Measurements from ENCODE around the gene RAB11FIP3. TPM values are rescaled to one million over a fixed set of nuclear protein-coding genes. Genes with fewer than 3 reads are reported as not detected.

Gene RAB11FIP3
- total and polyA plus RNA-seq, 2 donors = 6.8 to 26.7 TPM

DNA sequence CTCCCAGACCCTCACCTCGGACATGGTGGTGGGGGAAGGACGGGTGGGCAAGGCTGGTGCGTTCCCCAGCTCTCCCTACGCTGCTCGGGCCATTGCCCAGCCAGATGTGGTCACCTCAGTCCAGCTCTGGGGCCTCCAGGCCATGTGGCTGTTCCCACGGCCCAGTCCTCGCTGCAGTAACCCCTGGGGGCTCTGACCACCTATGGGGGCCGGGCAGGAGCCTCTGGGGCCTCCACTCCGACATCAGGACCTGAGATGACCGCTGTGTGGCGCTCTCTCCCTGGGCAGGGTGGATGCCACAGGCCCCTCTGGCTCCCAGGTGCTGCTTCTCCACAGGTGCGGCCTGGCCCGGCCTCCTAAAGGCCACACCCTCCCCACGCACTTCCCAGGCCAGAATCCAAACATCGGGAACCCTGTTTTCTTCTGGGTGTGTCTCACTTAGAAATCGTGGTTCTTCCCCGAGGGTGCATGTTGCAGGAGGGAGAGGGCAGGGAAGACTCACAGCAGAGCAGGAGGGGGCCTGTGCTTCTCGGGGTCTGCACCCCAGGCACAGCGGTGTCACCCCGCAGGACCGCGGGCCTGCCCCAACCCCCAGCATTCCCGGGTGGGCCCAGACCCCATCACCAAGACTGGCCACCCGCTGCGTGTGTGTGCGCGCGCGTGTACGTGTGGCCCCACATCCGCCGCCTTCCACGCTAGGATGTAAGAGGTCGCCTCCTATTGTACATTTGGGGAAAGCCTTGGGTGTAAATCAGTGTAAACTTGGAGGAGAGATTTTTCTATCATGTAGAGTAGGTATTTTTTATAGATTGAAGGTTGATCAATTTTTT, 96.1 kb downstream of the RAB11FIP3 start:
- no peak for DNase-seq (ENCODE audit: low read depth in 6 of 9, low spot score in 9 of 9)
- Histone ChIP-seq H3K27me3 (ENCODE audit: control insufficient read depth in 2 of 2, insufficient read depth in 1 of 2, low read length in 1 of 2) (no peaks in the 10 kb centered on the region), H3K36me3 (ENCODE audit: control insufficient read depth in 2 of 2, insufficient read depth in 2 of 2, low read length in 1 of 2) (peaks cover 4 to 25% of the 10 kb centered on the region in 2 donors), H3K4me3 (ENCODE audit: low read length in 2 of 2) (no peak overlapping the region), H3K9me3 (ENCODE audit: control insufficient read depth in 2 of 2, insufficient read depth in 1 of 2, low read length in 1 of 2) (no peaks in the 10 kb centered on the region), H3K4me1 (ENCODE audit: control insufficient read depth in 2 of 2, insufficient read depth in 2 of 2, low read length in 2 of 2) (peaks cover 7 to 16% of the 10 kb centered on the region in 2 donors), H3K27ac (ENCODE audit: low read depth in 1 of 2, low read length in 1 of 2) (no peak overlapping the region)
- 95% methylated on average over 34 of the region's 34 CpGs for whole genome bisulfite sequencing

DNA sequence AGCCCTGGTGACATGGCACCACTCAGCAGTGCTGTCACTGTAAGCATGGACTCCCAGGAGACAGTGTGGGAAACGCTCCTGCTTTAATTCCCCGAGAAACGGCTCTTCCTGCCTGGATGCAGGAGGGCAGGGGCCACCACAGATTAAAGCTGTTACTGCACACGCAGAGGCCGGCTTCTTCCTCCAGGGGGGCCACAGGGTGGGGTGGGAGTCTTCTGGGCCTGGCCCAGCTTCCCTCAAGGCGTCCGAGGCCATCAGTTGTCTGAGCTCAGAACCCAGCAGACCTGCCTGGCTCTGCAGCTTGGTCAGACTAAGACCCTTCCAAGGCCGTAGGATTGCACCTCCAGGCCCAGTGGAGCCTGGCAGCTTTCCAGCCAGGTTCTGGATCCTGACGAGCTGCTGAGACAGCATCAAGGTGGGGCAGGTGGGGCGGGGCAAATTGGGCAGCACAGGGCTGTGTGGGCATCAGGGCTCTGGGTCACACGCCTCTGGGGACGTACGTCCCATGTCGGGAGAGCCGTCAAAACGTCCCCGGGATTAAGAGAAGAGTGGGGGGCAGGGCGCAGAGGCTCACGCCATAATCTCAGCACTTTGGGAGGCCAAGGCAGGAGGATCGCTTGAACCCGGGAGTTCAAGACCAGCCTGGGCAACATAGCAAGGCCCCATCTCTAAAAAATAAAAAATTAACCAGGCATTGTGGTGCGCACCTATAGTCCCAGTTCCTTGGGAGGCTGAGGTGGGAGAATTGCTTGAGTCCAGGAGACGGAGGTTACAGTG, 97.1 kb downstream of the RAB11FIP3 start:
- Histone ChIP-seq H3K9me3 (ENCODE audit: control insufficient read depth in 2 of 2, insufficient read depth in 1 of 2, low read length in 1 of 2) (no peaks in the 10 kb centered on the region), H3K4me3 (ENCODE audit: low read length in 2 of 2) (no peak overlapping the region), H3K27ac (ENCODE audit: low read depth in 1 of 2, low read length in 1 of 2) (no peak overlapping the region), H3K4me1 (ENCODE audit: control insufficient read depth in 2 of 2, insufficient read depth in 2 of 2, low read length in 2 of 2) (peaks cover 11 to 18% of the 10 kb centered on the region in 2 donors), H3K36me3 (ENCODE audit: control insufficient read depth in 2 of 2, insufficient read depth in 2 of 2, low read length in 1 of 2) (peaks cover 4 to 22% of the 10 kb centered on the region in 2 donors), H3K27me3 (ENCODE audit: control insufficient read depth in 2 of 2, insufficient read depth in 1 of 2, low read length in 1 of 2) (no peaks in the 10 kb centered on the region)
- whole genome bisulfite sequencing = 92% methylated on average over 23 of the region's 23 CpGs
- DNase-seq (ENCODE audit: low read depth in 6 of 9, low spot score in 9 of 9) = no peak

DNA sequence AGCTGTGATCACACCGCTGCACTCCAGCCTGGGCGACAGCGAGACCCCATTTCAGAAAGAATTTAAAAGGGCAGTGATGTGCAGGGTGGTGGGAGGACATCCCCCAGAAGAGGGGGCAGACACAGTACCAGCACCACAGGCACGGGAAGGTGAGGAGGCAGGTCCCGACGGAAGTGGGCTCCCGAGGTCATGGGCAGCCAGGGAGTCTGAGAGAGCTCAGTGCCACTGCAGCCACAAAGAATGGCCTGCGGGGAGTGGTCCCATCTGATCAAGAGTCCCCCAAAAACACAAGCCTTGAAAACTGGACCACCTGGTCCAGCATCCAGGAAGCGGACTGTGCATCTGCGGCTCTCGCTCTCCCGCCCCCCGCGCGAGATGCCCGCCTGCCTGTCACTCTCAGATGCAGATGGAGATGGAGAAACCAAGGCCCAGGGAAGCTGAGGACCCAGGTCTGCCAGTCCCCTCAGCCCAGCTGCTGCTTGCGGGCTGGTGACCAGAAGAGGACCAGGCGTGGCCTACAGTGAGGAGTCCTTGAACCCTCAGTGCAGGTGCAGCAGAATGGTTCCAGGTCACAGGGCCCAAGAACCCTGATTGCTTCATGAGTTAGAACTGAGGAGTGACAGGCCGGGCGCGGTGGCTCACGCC, 97.8 kb downstream of the RAB11FIP3 start:
- peaks cover 11 to 18% of the 10 kb centered on the region in 2 donors for H3K4me1 ChIP-seq (ENCODE audit: control insufficient read depth in 2 of 2, insufficient read depth in 2 of 2, low read length in 2 of 2)
- WGBS = 97% methylated on average over 22 of the region's 22 CpGs
- H3K27ac ChIP-seq (ENCODE audit: low read depth in 1 of 2, low read length in 1 of 2) = no peak overlapping the region
- no peak for DNase-seq (ENCODE audit: low read depth in 6 of 9, low spot score in 9 of 9)
- no peak overlapping the region for H3K4me3 ChIP-seq (ENCODE audit: low read length in 2 of 2)
- H3K9me3 ChIP-seq (ENCODE audit: control insufficient read depth in 2 of 2, insufficient read depth in 1 of 2, low read length in 1 of 2) = no peaks in the 10 kb centered on the region
- H3K27me3 ChIP-seq (ENCODE audit: control insufficient read depth in 2 of 2, insufficient read depth in 1 of 2, low read length in 1 of 2) = no peaks in the 10 kb centered on the region
- H3K36me3 ChIP-seq (ENCODE audit: control insufficient read depth in 2 of 2, insufficient read depth in 2 of 2, low read length in 1 of 2) = peaks cover 4 to 22% of the 10 kb centered on the region in 2 donors

DNA sequence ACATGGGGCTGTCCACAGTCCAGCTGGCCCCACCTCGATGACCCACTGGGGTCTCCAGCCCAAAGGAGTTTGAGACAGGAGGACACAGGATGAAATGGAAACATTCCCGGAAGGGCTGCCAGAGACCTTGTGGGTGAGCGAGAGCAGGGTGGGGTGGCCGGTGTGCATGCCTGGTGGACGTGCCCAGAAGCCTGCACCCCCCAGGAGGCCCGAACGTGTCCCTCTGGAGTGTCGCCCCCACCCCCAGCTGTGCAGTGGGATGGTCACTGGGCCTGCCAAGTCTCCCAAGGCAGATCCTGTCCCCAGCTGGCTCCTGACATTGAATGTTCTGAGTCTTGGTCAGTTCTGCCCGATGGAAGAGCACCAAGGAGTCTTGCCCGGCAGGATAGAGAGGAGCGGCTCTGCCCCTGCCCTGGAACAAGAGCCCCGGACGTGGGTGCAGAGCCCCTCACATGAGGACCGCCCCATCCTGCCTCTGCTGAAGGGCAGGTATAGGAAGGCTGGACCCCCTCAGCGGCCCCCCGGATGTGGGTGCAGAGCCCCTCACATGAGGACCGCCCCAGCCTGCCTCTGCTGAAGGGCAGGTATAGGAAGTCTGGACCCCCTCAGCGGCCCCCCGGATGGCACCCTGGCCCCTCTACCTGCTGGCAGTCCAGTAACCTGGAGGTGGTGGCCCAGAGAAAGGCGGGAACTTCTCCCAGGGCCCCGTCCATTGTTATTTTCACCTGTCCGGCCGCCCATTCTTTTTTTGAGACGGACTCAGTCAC, 99.0 kb downstream of the RAB11FIP3 start:
- 94% methylated on average over 24 of the region's 24 CpGs for WGBS
- H3K27me3 ChIP-seq (ENCODE audit: control insufficient read depth in 2 of 2, insufficient read depth in 1 of 2, low read length in 1 of 2) = no peaks in the 10 kb centered on the region
- H3K36me3 ChIP-seq (ENCODE audit: control insufficient read depth in 2 of 2, insufficient read depth in 2 of 2, low read length in 1 of 2) = peaks cover 4 to 18% of the 10 kb centered on the region in 2 donors
- H3K9me3 ChIP-seq (ENCODE audit: control insufficient read depth in 2 of 2, insufficient read depth in 1 of 2, low read length in 1 of 2) = no peaks in the 10 kb centered on the region
- no peak overlapping the region for H3K27ac ChIP-seq (ENCODE audit: low read depth in 1 of 2, low read length in 1 of 2)
- H3K4me3 ChIP-seq (ENCODE audit: low read length in 2 of 2) = no peak overlapping the region
- H3K4me1 ChIP-seq (ENCODE audit: control insufficient read depth in 2 of 2, insufficient read depth in 2 of 2, low read length in 2 of 2) = peaks cover 14 to 28% of the 10 kb centered on the region in 2 donors
- DNase-seq (ENCODE audit: low read depth in 6 of 9, low spot score in 9 of 9) = no peak

DNA sequence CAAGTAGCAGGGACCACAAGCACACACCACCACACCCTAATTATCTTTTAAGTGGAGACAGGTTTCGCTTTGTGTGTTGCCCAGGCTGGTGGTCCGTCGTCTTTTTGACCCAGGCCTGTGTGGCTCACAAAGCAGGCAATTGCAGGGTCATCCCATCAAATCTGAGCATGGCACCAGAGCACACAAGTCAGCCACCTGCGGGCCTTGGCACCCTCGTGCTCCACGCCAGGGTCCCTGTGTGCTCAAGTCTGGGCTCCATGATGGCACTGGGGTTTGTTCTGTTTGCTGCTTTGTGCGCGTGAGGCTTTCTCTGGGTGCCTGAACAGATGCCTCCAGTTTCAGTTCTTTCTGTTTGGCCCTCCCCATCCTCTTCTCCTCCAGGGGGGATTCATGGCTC, 99.7 kb downstream of the RAB11FIP3 start:
- DNase-seq (ENCODE audit: low read depth in 6 of 9, low spot score in 9 of 9) = no peak
- Histone ChIP-seq H3K36me3 (ENCODE audit: control insufficient read depth in 2 of 2, insufficient read depth in 2 of 2, low read length in 1 of 2) (peaks cover 4 to 11% of the 10 kb centered on the region in 2 donors), H3K4me1 (ENCODE audit: control insufficient read depth in 2 of 2, insufficient read depth in 2 of 2, low read length in 2 of 2) (peaks cover 16 to 33% of the 10 kb centered on the region in 2 donors), H3K9me3 (ENCODE audit: control insufficient read depth in 2 of 2, insufficient read depth in 1 of 2, low read length in 1 of 2) (no peaks in the 10 kb centered on the region), H3K27ac (ENCODE audit: low read depth in 1 of 2, low read length in 1 of 2) (no peak overlapping the region), H3K4me3 (ENCODE audit: low read length in 2 of 2) (no peak overlapping the region), H3K27me3 (ENCODE audit: control insufficient read depth in 2 of 2, insufficient read depth in 1 of 2, low read length in 1 of 2) (no peaks in the 10 kb centered on the region)
- WGBS = 96% methylated on average over 8 of the region's 8 CpGs

DNA sequence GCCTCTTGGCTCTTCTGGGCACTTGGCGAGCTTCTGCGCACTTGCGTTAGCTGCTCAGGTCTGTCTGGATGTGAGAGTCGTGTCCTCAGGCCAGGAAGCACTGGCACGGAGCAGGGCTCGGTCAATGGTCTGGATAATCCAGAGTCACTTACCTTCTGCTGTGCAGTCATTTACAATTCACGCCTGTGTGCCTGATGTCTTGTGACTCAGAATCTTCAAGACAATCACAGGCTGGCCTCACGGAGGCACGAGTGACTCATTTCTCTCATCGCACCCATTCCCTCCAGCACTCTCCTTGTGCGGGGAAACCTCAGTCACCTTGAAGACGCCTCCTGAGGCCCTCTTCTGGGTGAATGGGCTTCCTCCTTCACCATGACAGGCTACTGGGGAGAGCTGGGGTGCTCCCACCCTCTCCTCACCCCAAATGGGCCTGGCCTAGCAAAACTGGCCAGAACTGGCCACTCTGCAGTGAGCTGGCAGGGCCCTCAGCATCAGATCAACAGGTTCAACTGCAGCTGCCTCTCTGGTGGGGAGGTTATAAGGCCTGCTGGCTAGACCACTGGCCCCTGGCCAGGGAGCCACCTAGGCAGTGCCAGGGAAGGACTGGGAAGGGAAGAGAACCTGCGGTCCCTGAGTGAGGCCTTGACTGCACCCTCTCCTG, 100.2 kb downstream of the RAB11FIP3 start:
- Histone ChIP-seq H3K27me3 (ENCODE audit: control insufficient read depth in 2 of 2, insufficient read depth in 1 of 2, low read length in 1 of 2) (no peaks in the 10 kb centered on the region), H3K36me3 (ENCODE audit: control insufficient read depth in 2 of 2, insufficient read depth in 2 of 2, low read length in 1 of 2) (peaks cover 0 to 7% of the 10 kb centered on the region in 2 donors), H3K4me3 (ENCODE audit: low read length in 2 of 2) (peak overlapping the region in 1 of 2 donors; percentile 62), H3K27ac (ENCODE audit: low read depth in 1 of 2, low read length in 1 of 2) (no peak overlapping the region), H3K9me3 (ENCODE audit: control insufficient read depth in 2 of 2, insufficient read depth in 1 of 2, low read length in 1 of 2) (no peaks in the 10 kb centered on the region), H3K4me1 (ENCODE audit: control insufficient read depth in 2 of 2, insufficient read depth in 2 of 2, low read length in 2 of 2) (peaks cover 16 to 33% of the 10 kb centered on the region in 2 donors)
- 95% methylated on average over 13 of the region's 13 CpGs for WGBS
- no peak for DNase-seq (ENCODE audit: low read depth in 6 of 9, low spot score in 9 of 9)

DNA sequence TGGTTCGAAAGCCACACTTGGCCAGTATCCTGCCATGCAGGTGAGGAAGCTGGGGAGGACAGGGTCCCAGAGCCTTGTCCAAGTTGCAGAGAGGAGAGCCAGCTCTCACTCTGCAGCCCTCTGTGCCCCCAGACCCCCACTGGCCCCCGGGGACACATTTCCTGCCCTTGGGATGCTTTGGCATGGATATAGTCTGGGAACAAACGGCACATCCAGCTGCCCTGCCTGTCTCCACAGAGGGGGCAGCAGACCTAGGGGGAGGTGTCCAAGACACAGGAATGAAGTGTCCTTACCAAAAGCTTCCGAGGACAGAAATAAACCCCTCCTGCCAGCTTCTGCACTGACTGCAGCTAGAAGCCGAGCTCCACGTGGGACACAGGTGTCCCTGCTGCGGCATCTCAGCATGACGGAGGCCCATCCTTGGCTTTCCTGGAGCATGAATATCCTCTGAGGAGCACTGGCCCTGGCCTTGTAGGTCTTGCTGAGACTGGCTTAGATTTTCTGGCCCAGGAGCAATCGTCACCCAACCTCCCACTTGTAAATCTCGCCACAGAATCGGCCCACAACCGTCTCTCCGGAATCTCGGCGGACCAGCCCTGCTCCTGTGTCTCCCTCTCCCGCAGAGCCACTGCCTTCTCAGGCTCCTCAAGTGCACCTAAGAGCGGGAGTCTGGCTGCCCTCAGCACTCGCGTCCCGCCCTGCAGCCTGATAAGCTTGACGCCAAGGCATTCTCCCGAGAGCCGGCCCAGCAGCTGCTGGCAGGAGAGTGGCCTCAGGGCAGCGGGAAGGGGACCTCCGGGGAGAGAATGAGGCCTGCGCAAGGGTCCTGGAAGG, 100.9 kb downstream of the RAB11FIP3 start:
- Histone ChIP-seq H3K4me3 (ENCODE audit: low read length in 2 of 2) (peak overlapping the region; percentile 62 to 87), H3K4me1 (ENCODE audit: control insufficient read depth in 2 of 2, insufficient read depth in 2 of 2, low read length in 2 of 2) (peaks cover 16 to 33% of the 10 kb centered on the region in 2 donors), H3K27ac (ENCODE audit: low read depth in 1 of 2, low read length in 1 of 2) (peak overlapping the region; percentile 6 to 98), H3K36me3 (ENCODE audit: control insufficient read depth in 2 of 2, insufficient read depth in 2 of 2, low read length in 1 of 2) (peaks cover 0 to 3% of the 10 kb centered on the region in 2 donors), H3K27me3 (ENCODE audit: control insufficient read depth in 2 of 2, insufficient read depth in 1 of 2, low read length in 1 of 2) (no peaks in the 10 kb centered on the region), H3K9me3 (ENCODE audit: control insufficient read depth in 2 of 2, insufficient read depth in 1 of 2, low read length in 1 of 2) (no peaks in the 10 kb centered on the region)
- DNase-seq (ENCODE audit: low read depth in 6 of 9, low spot score in 9 of 9) = peak in 1 of 9 donors; percentile 4
- 16% methylated on average over 26 of the region's 26 CpGs for WGBS

Measured in thymus (tissue), 11 donors.